IPS-20b (cell line): ENCODE measurements around the gene ARHGAP24.

Experiments used
- H3K27ac ChIP-seq: one replicate; pipeline ENCODE4 v1.5.1; 2013; ENCODE audit warnings: low read length
- H3K27me3 ChIP-seq: 2 replicates; pipeline ENCODE4 v1.6.1; 2013; ENCODE audit warnings: mild to moderate bottlenecking, low read length, inconsistent platforms; ENCODE audit not compliant: insufficient read depth
- H3K36me3 ChIP-seq: 2 replicates; pipeline ENCODE4 v1.6.1; 2013; ENCODE audit warnings: low read depth, mild to moderate bottlenecking, inconsistent platforms, low read length, moderate library complexity; ENCODE audit not compliant: insufficient read depth
- H3K4me1 ChIP-seq: 2 replicates; pipeline ENCODE4 v1.6.1; 2013; ENCODE audit warnings: mild to moderate bottlenecking, control low read depth, inconsistent platforms, low read length, moderate library complexity; ENCODE audit not compliant: insufficient read depth
- H3K4me3 ChIP-seq: 2 replicates; pipeline ENCODE4 v1.5.1; 2013; ENCODE audit warnings: mild to moderate bottlenecking, low read length, inconsistent platforms
- H3K9ac ChIP-seq: 2 replicates; pipeline ENCODE4 v1.6.1; 2013; ENCODE audit warnings: low read depth, mild to moderate bottlenecking, inconsistent platforms, low read length, moderate library complexity
- H3K9me3 ChIP-seq: 2 replicates; pipeline ENCODE4 v1.6.1; 2013; ENCODE audit warnings: mild to moderate bottlenecking, low read depth, low read length, inconsistent platforms; ENCODE audit not compliant: insufficient read depth

ARHGAP24 gene

GRCh38 chr4:85865256-85865655 is 390.3 kb downstream of the ARHGAP24 start:
- H3K36me3 ChIP-seq = no peaks in the 10 kb centered on the region
- H3K4me1 ChIP-seq = peaks cover 5% of the 10 kb centered on the region; the same call in 1 of the 2 replicates
- no peak overlapping the region for H3K9ac ChIP-seq
- H3K27me3 ChIP-seq = no peaks in the 10 kb centered on the region
- no peaks in the 10 kb centered on the region for H3K9me3 ChIP-seq
- no peak overlapping the region for H3K27ac ChIP-seq
- H3K4me3 ChIP-seq = no peak overlapping the region

GRCh38 chr4:85866508-85866907 is 391.6 kb downstream of the ARHGAP24 start:
- Histone ChIP-seq H3K9me3 (no peaks in the 10 kb centered on the region), H3K9ac (no peak overlapping the region), H3K27me3 (no peaks in the 10 kb centered on the region), H3K4me1 (peaks cover 5% of the 10 kb centered on the region; the same call in 1 of the 2 replicates), H3K36me3 (no peaks in the 10 kb centered on the region), H3K27ac (no peak overlapping the region), H3K4me3 (no peak overlapping the region)

- Histone ChIP-seq H3K4me3 (no peak overlapping the region), H3K27ac (no peak overlapping the region), H3K9me3 (no peaks in the 10 kb centered on the region), H3K9ac (no peak overlapping the region), H3K27me3 (no peaks in the 10 kb centered on the region), H3K4me1 (peaks cover 5% of the 10 kb centered on the region; the same call in 1 of the 2 replicates), H3K36me3 (no peaks in the 10 kb centered on the region)
Observed at GRCh38 chr4:85867271-85867670, 392.3 kb downstream of the ARHGAP24 start.

- no peak overlapping the region for H3K27ac ChIP-seq
- H3K4me3 ChIP-seq = no peak overlapping the region
- no peaks in the 10 kb centered on the region for H3K36me3 ChIP-seq
- H3K9ac ChIP-seq = no peak overlapping the region
- no peaks in the 10 kb centered on the region for H3K9me3 ChIP-seq
- H3K27me3 ChIP-seq = no peaks in the 10 kb centered on the region
- H3K4me1 ChIP-seq = peaks cover 5% of the 10 kb centered on the region; the same call in 1 of the 2 replicates
Observed at GRCh38 chr4:85869181-85869580, 394.2 kb downstream of the ARHGAP24 start.

- Histone ChIP-seq H3K27me3 (no peaks in the 10 kb centered on the region), H3K36me3 (no peaks in the 10 kb centered on the region), H3K9ac (no peak overlapping the region), H3K4me1 (peaks cover 5% of the 10 kb centered on the region; the same call in 1 of the 2 replicates), H3K4me3 (no peak overlapping the region), H3K27ac (no peak overlapping the region), H3K9me3 (no peaks in the 10 kb centered on the region)
Observed at GRCh38 chr4:85870298-85871083, 395.5 kb downstream of the ARHGAP24 start.

- H3K27ac ChIP-seq = no peak overlapping the region
Observed at GRCh38 chr4:85873566-85873965, 398.6 kb downstream of the ARHGAP24 start.

GRCh38 chr4:85879518-85879917 is 404.6 kb downstream of the ARHGAP24 start:
- Histone ChIP-seq H3K9me3 (no peaks in the 10 kb centered on the region), H3K27ac (no peak overlapping the region), H3K27me3 (no peaks in the 10 kb centered on the region), H3K4me3 (no peak overlapping the region), H3K4me1 (no peaks in the 10 kb centered on the region), H3K36me3 (no peaks in the 10 kb centered on the region), H3K9ac (no peak overlapping the region)

More at GRCh38 chr4:85873566-85873965, 398.6 kb downstream of the ARHGAP24 start:
- Histone ChIP-seq H3K36me3 (no peaks in the 10 kb centered on the region), H3K9ac (no peak overlapping the region), H3K27me3 (no peaks in the 10 kb centered on the region), H3K4me3 (no peak overlapping the region), H3K9me3 (no peaks in the 10 kb centered on the region), H3K4me1 (no peaks in the 10 kb centered on the region; the same call in 1 of the 2 replicates)

- no peaks in the 10 kb centered on the region for H3K36me3 ChIP-seq
- no peak overlapping the region for H3K27ac ChIP-seq
Observed at GRCh38 chr4:85883180-85883579, 408.2 kb downstream of the ARHGAP24 start.

GRCh38 chr4:85884251-85884650 is 409.3 kb downstream of the ARHGAP24 start:
- Histone ChIP-seq H3K9me3 (no peaks in the 10 kb centered on the region), H3K27ac (no peak overlapping the region), H3K27me3 (no peaks in the 10 kb centered on the region), H3K4me1 (no peaks in the 10 kb centered on the region), H3K9ac (no peak overlapping the region), H3K36me3 (no peaks in the 10 kb centered on the region), H3K4me3 (no peak overlapping the region)

More at GRCh38 chr4:85883180-85883579, 408.2 kb downstream of the ARHGAP24 start:
- Histone ChIP-seq H3K4me3 (no peak overlapping the region), H3K9me3 (no peaks in the 10 kb centered on the region), H3K27me3 (no peaks in the 10 kb centered on the region), H3K9ac (no peak overlapping the region), H3K4me1 (no peaks in the 10 kb centered on the region)

GRCh38 chr4:85886665-85887064 is 411.7 kb downstream of the ARHGAP24 start:
- no peak overlapping the region for H3K27ac ChIP-seq
- H3K36me3 ChIP-seq = no peaks in the 10 kb centered on the region
- no peaks in the 10 kb centered on the region for H3K9me3 ChIP-seq
- no peak overlapping the region for H3K4me3 ChIP-seq
- no peak overlapping the region for H3K9ac ChIP-seq
- no peaks in the 10 kb centered on the region for H3K4me1 ChIP-seq
- no peaks in the 10 kb centered on the region for H3K27me3 ChIP-seq

GRCh38 chr4:85889314-85889713 is 414.4 kb downstream of the ARHGAP24 start:
- Histone ChIP-seq H3K4me3 (no peak overlapping the region), H3K36me3 (no peaks in the 10 kb centered on the region), H3K4me1 (no peaks in the 10 kb centered on the region), H3K9ac (no peak overlapping the region), H3K27me3 (no peaks in the 10 kb centered on the region), H3K27ac (no peak overlapping the region), H3K9me3 (no peaks in the 10 kb centered on the region)

- Histone ChIP-seq H3K4me3 (no peak overlapping the region), H3K9ac (no peak overlapping the region), H3K4me1 (no peaks in the 10 kb centered on the region), H3K27me3 (no peaks in the 10 kb centered on the region), H3K36me3 (no peaks in the 10 kb centered on the region), H3K9me3 (no peaks in the 10 kb centered on the region), H3K27ac (no peak overlapping the region)
Observed at GRCh38 chr4:85895755-85896154, 420.8 kb downstream of the ARHGAP24 start.
